ENCODE data around the gene MAN2A1.

GRCh38 chr5:109775130-109775529, 85.4 kb downstream of the MAN2A1 start:
- TF ChIP-seq CTCF (IDR thresholded peaks at IDR 0.05) (no peak), SIN3A (IDR thresholded peaks at IDR 0.05; ENCODE audit: borderline replicate concordance, insufficient read depth, low read depth, low read length) (no peak)

Data from Panc1 (cell line).